Prostate gland (tissue), 2 donors: Measurements from ENCODE around the gene TNFRSF14. TPM values are rescaled to one million over a fixed set of nuclear protein-coding genes. Genes with fewer than 3 reads are reported as not detected.

ENCODE experiments used
- DNase-seq: peaks from one replicate; pipeline ENCODE4 v3.0.0-alpha.2; 2019; ENCODE audit warnings: low spot score
- H3K27ac ChIP-seq, 2 donors: fragments of 200-600 bp; sonication (generic); 2 replicates each; pipeline ENCODE4 v1.5.1; 2017 to 2019
- H3K27me3 ChIP-seq: fragments of 200-600 bp; sonication (generic); replicated peaks from 2 replicates; pipeline ENCODE4 v1.5.1; 2019; ENCODE audit not compliant: insufficient read depth
- H3K36me3 ChIP-seq, 2 donors: fragments of 200-600 bp; sonication (generic); 1 replicate in 1 of 2; 2 replicates in 1 of 2; pipeline versions ENCODE4 v1.5.1 to v1.8.1; 2017 to 2019
- H3K4me1 ChIP-seq: fragments of 200-600 bp; sonication (generic); replicated peaks from 2 replicates; pipeline ENCODE4 v1.5.1; 2019
- H3K4me3 ChIP-seq, 2 donors: fragments of 200-600 bp; sonication (generic); 2 replicates each; pipeline ENCODE4 v1.5.1; 2017 to 2019
- H3K9me3 ChIP-seq: fragments of 200-600 bp; sonication (generic); 2 replicates; pipeline ENCODE4 v1.5.1; 2017
- POLR2A ChIP-seq: fragments of 450-650 bp; IDR thresholded peaks from one replicate; pipeline ENCODE4 v1.6.1; 2016; ENCODE audit warnings: antibody characterized with exemption, mild to moderate bottlenecking
- POLR2AphosphoS5 ChIP-seq: sonication (generic); formaldehyde crosslinking; IDR thresholded peaks from one replicate; pipeline ENCODE4 v1.6.1; 2017; ENCODE audit warnings: antibody characterized with exemption
- WGBS: methylation state at CpG from one replicate; pipeline ENCODE4 v1.1.5; 2018; 5-methylcytosine and 5-hydroxymethylcytosine counted together
- intact Hi-C: fragments of 100-400 bp; cut with DNase I; formaldehyde crosslinking; loops from one replicate; pipeline ENCODE4 v1.14.2; 2022
- total RNA-seq, 2 donors: library from RNA; depleted of rRNA; stranded (reverse); fragments of >200 nt; gene quantifications; one replicate each; pipeline ENCODE4 v1.1.0, GENCODE V29; 2016
- TF ChIP-seq, protein P1 (sequence below), 4 experiments: fragments of 200-600 bp in 2 of 4; fragments of 450-650 bp in 2 of 4; sonication (generic) in 2 of 4; IDR thresholded peaks; 1 replicate in 3 of 4; 2 replicates in 1 of 4; pipeline ENCODE4 v1.5.1; 2016 to 2019; ENCODE audit warnings: antibody characterized with exemption in 4 of 4, mild to moderate bottlenecking in 2 of 4, moderate library complexity in 2 of 4

Gene TNFRSF14
- total RNA-seq, 2 donors from 2014 or later, result 83.3 to 105 TPM

DNA sequence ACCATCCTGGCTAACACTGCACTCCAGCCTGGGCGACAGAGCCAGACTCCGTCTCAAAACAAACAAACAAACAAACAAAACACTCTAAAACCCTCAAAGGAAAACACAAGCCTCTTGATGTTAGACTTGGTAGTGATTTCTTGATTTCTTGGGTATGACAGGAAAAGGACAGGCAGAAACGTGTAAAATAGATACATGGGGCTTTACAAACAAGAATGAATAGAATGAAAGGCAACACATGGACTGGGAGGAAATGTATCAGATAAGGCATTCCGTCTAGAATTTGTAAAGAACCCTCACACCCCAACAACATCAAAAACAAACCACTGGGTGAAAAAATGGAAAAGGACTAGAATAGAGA is 22.6 kb downstream of the TNFRSF14 start:
- intact Hi-C loops, result no loop called here
- H3K4me1 ChIP-seq, result peaks cover 9% of the 10 kb centered on the region
- no peaks in the 10 kb centered on the region for H3K27me3 ChIP-seq
- no peaks in the 10 kb centered on the region for H3K9me3 ChIP-seq
- H3K27ac ChIP-seq, result peak overlapping the region; percentile 63 to 74
- TF ChIP-seq, protein P1, sequence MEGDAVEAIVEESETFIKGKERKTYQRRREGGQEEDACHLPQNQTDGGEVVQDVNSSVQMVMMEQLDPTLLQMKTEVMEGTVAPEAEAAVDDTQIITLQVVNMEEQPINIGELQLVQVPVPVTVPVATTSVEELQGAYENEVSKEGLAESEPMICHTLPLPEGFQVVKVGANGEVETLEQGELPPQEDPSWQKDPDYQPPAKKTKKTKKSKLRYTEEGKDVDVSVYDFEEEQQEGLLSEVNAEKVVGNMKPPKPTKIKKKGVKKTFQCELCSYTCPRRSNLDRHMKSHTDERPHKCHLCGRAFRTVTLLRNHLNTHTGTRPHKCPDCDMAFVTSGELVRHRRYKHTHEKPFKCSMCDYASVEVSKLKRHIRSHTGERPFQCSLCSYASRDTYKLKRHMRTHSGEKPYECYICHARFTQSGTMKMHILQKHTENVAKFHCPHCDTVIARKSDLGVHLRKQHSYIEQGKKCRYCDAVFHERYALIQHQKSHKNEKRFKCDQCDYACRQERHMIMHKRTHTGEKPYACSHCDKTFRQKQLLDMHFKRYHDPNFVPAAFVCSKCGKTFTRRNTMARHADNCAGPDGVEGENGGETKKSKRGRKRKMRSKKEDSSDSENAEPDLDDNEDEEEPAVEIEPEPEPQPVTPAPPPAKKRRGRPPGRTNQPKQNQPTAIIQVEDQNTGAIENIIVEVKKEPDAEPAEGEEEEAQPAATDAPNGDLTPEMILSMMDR (IDR thresholded peaks at IDR 0.05), result no peak
- TF ChIP-seq POLR2A, result no peak
- no peak for TF ChIP-seq POLR2AphosphoS5
- H3K36me3 ChIP-seq, result no peaks in the 10 kb centered on the region
- no peak for DNase-seq
- no peak overlapping the region for H3K4me3 ChIP-seq
- 47% methylated on average over 4 of the region's 4 CpGs for WGBS

DNA sequence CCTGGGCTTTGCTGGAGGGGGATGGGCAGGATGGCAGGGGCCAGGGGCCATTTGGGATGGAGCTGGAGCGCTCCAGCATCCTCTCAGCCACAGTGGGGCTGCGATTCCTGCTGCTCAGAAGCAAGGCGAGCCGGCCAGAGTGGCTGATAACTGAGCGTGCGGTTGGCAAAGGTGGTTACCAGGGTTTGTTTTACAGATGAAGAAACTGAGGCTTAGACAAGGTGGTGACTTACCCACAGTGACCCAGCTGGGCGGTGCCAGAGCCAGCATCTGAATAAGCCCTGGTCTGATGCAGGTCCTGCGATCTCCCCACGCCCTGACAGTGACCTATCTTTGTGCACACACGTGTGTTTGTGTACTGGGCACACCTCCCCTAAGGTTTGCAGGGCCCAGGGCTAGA is 24.5 kb downstream of the TNFRSF14 start:
- H3K36me3 ChIP-seq, result no peaks in the 10 kb centered on the region
- intact Hi-C loops, result loop anchor here (10.0 kb wide), 1 partner anchor 386 kb away; the partner anchor contains the start of gene FAAP20
- no peak overlapping the region for H3K4me3 ChIP-seq
- no peak overlapping the region for H3K27ac ChIP-seq
- H3K27me3 ChIP-seq, result no peaks in the 10 kb centered on the region
- DNase-seq, result no peak
- 78% methylated on average over 10 of the region's 10 CpGs for WGBS
- peaks cover 19% of the 10 kb centered on the region for H3K4me1 ChIP-seq
- TF ChIP-seq POLR2A, result no peak
- no peaks in the 10 kb centered on the region for H3K9me3 ChIP-seq

DNA sequence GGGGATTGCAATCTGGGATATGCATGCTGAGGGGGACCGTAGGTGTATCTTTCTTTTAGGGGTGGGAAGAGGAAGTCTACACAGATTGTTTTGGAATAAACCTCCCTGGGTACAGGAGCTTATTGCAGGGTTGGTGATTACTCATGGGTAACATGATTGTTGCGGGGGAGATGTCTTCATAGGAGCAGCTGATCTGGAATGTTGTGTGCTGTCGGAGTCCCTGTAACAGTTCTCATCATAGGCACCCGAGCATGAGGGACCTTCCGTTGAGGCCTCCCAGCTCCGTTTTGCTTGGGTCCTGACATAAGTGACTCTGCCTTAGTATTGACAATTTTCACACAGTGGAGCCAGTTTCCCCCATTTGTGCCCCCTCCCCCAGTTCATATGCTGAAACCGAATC is 26.2 kb downstream of the TNFRSF14 start:
- WGBS, result 68% methylated on average over 7 of the region's 7 CpGs
- no peak for DNase-seq
- Histone ChIP-seq H3K27me3 (no peaks in the 10 kb centered on the region), H3K9me3 (no peaks in the 10 kb centered on the region), H3K27ac (no peak overlapping the region), H3K4me1 (peaks cover 23% of the 10 kb centered on the region), H3K36me3 (no peaks in the 10 kb centered on the region), H3K4me3 (no peak overlapping the region)
- intact Hi-C loops, result loop anchor here (10.0 kb wide), 1 partner anchor 388 kb away; the partner anchor contains the start of gene FAAP20
- TF ChIP-seq, protein P1 (IDR thresholded peaks at IDR 0.05), result no peak
- TF ChIP-seq POLR2A (no peak), POLR2AphosphoS5 (no peak)

DNA sequence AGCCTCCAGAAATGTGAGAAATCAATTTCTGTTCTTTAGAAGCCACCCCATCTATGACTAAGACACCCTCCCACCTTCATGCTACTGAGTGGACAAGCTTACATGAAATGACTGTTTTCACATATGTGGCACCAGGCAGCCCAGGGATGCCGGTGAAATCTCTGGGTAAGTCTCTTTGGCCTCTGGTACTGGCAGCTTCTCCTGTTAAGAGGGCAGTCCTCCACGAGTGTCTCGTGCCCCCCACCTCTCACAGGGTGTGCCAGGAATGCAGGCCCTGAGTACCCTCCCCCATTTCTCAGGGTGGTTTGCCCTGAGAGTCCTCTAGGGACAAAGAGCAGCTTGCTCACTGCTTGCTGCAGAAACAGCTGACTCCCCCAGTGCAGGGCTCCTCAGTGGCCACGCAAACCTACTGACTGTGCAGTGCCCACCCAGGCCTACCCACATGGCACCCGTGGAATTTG is 27.2 kb downstream of the TNFRSF14 start:
- Histone ChIP-seq H3K36me3 (no peaks in the 10 kb centered on the region), H3K27ac (no peak overlapping the region), H3K27me3 (no peaks in the 10 kb centered on the region), H3K4me1 (peaks cover 23% of the 10 kb centered on the region), H3K4me3 (no peak overlapping the region), H3K9me3 (no peaks in the 10 kb centered on the region)
- WGBS, result 67% methylated on average over 5 of the region's 5 CpGs
- intact Hi-C loops, result loop anchor here (10.0 kb wide), 1 partner anchor 389 kb away; the partner anchor contains the start of gene FAAP20
- TF ChIP-seq, protein P1 (IDR thresholded peaks at IDR 0.05), result no peak
- TF ChIP-seq POLR2AphosphoS5, result no peak
- DNase-seq, result no peak

DNA sequence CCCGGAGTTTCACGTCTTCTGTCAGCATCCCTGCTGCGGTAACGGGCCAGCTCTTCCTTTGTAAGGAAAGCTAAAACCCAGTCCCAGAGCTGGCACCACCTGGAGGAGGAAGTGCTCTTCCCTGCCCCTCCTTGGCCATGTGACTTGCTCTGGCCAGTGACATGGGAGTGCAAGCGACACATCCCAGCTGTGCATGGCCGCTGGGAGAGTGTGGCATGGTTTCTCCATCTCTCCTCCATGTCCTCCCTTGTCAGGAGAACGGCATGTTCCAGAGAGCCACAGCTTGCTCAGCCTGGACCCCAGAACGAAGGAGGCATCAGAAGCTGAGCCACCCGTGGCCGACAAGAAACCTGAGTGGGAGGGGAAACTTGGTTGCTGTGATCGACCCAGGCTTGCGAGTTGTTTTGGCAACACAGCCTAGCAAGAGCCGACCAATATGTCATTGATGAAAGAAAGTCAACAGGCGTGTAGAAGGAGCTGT is 27.7 kb downstream of the TNFRSF14 start:
- no peak overlapping the region for H3K4me3 ChIP-seq
- H3K9me3 ChIP-seq, result no peaks in the 10 kb centered on the region
- peak overlapping the region in 1 of 2 donors; percentile 14 for H3K27ac ChIP-seq
- H3K36me3 ChIP-seq, result no peaks in the 10 kb centered on the region
- H3K4me1 ChIP-seq, result peaks cover 21% of the 10 kb centered on the region
- intact Hi-C loops, result loop anchor here (10.0 kb wide), 1 partner anchor 389 kb away; the partner anchor contains the start of gene FAAP20
- 46% methylated on average over 14 of the region's 14 CpGs for WGBS
- no peaks in the 10 kb centered on the region for H3K27me3 ChIP-seq
- DNase-seq, result no peak
- TF ChIP-seq POLR2A (peak; percentile 27), POLR2AphosphoS5 (no peak)
- TF ChIP-seq, protein P1 (IDR thresholded peaks at IDR 0.05), result no peak
